ENCODE data around the gene GPR137. TPM values are rescaled to one million over a fixed set of nuclear protein-coding genes. Genes with fewer than 3 reads are reported as not detected.

GPR137 gene
- polyA plus RNA-seq, 3 donors = 7.8 to 21.0 (median 9.3) TPM

- Histone ChIP-seq H2AFZ (ENCODE audit: insufficient read depth, low read depth, low read length, poor library complexity, severe bottlenecking) (no peak overlapping the region), H4K20me1 (ENCODE audit: insufficient read depth, low read length) (no peaks in the 10 kb centered on the region), H3K36me3 (replicated peaks in 1 of 2; ENCODE audit: control insufficient read depth in 1 of 2, insufficient read depth in 2 of 2, low read length in 2 of 2) (peaks cover 4 to 25% of the 10 kb centered on the region in 2 donors), H3K4me1 (ENCODE audit: control insufficient read depth in 1 of 2, insufficient read depth in 2 of 2, low read length in 2 of 2) (peaks cover 3 to 6% of the 10 kb centered on the region in 2 donors), H3K9me3 (replicated peaks in 1 of 2; ENCODE audit: control insufficient read depth in 1 of 2, insufficient read depth in 1 of 2, low read length in 2 of 2) (no peaks in the 10 kb centered on the region), H3K4me3 (replicated peaks in 1 of 3; ENCODE audit: low read depth in 2 of 3, low read length in 3 of 3) (no peak overlapping the region), H3K4me2 (replicated peaks; ENCODE audit: extremely low read depth, low read length, poor library complexity, severe bottlenecking) (no peak overlapping the region), H3K27ac (ENCODE audit: low read depth in 1 of 2, low read length in 2 of 2) (no peak overlapping the region), H3K79me2 (ENCODE audit: insufficient read depth, low read length) (no peaks in the 10 kb centered on the region), H3K27me3 (ENCODE audit: control insufficient read depth in 2 of 2, insufficient read depth in 2 of 2, low read length in 2 of 2) (no peaks in the 10 kb centered on the region), H3K9ac (ENCODE audit: insufficient read depth, low read length, poor library complexity, severe bottlenecking) (no peak overlapping the region)
- peaks cover 10% of the 10 kb centered on the region for H3K4me1 Mint-ChIP-seq
- intact Hi-C loops (cut with micrococcal nuclease) = no loop called here
- no peak for TF ChIP-seq CTCF (IDR thresholded peaks at IDR 0.05)
- peaks cover 0 to 1% (median 0%) of the 10 kb centered on the region in 3 donors for H3K27me3 Mint-ChIP-seq (ENCODE audit: low read depth in 3 of 3)
- no peak overlapping the region for H3K4me3 Mint-ChIP-seq
- H3K36me3 Mint-ChIP-seq = peaks cover 27 to 43% of the 10 kb centered on the region in 2 donors
- peak overlapping the region in 1 of 7 donors; percentile 39 for H3K27ac Mint-ChIP-seq
- WGBS (ENCODE audit: insufficient coverage) = 98% methylated on average over 7 of the region's 8 CpGs
- no peaks in the 10 kb centered on the region for H3K9me3 Mint-ChIP-seq
- no peak for DNase-seq
These were observed 7.0 kb upstream of the GPR137 start for GRCh38 chr11:64278576-64279190.

- peaks cover 4 to 17% of the 10 kb centered on the region in 2 donors for H3K36me3 ChIP-seq (replicated peaks in 1 of 2; ENCODE audit: control insufficient read depth in 1 of 2, insufficient read depth in 2 of 2, low read length in 2 of 2)
- intact Hi-C loops (cut with micrococcal nuclease) = no loop called here
- Mint-ChIP-seq H3K27ac (no peak overlapping the region), H3K36me3 (peaks cover 20 to 29% of the 10 kb centered on the region in 2 donors), H3K9me3 (no peaks in the 10 kb centered on the region), H3K4me3 (no peak overlapping the region), H3K27me3 (ENCODE audit: low read depth in 3 of 3) (peaks cover 0 to 1% (median 1%) of the 10 kb centered on the region in 3 donors), H3K4me1 (peaks cover 24% of the 10 kb centered on the region)
- DNase-seq = no peak
- no peak for TF ChIP-seq CTCF (IDR thresholded peaks at IDR 0.05)
- H3K4me1 ChIP-seq (ENCODE audit: control insufficient read depth in 1 of 2, insufficient read depth in 2 of 2, low read length in 2 of 2) = peaks cover 20 to 24% of the 10 kb centered on the region in 2 donors
- peaks cover 5% of the 10 kb centered on the region for H3K79me2 ChIP-seq (ENCODE audit: insufficient read depth, low read length)
- WGBS (ENCODE audit: insufficient coverage) = 96% methylated on average over 18 of the region's 22 CpGs
- H3K27ac ChIP-seq (ENCODE audit: low read depth in 1 of 2, low read length in 2 of 2) = no peak overlapping the region
- no peaks in the 10 kb centered on the region for H3K27me3 ChIP-seq (ENCODE audit: control insufficient read depth in 2 of 2, insufficient read depth in 2 of 2, low read length in 2 of 2)
- H3K9ac ChIP-seq (ENCODE audit: insufficient read depth, low read length, poor library complexity, severe bottlenecking) = no peak overlapping the region
- H3K4me2 ChIP-seq (replicated peaks; ENCODE audit: extremely low read depth, low read length, poor library complexity, severe bottlenecking) = no peak overlapping the region
- H2AFZ ChIP-seq (ENCODE audit: insufficient read depth, low read depth, low read length, poor library complexity, severe bottlenecking) = no peak overlapping the region
- no peak overlapping the region for H3K4me3 ChIP-seq (replicated peaks in 1 of 3; ENCODE audit: low read depth in 2 of 3, low read length in 3 of 3)
- no peaks in the 10 kb centered on the region for H4K20me1 ChIP-seq (ENCODE audit: insufficient read depth, low read length)
- H3K9me3 ChIP-seq (replicated peaks in 1 of 2; ENCODE audit: control insufficient read depth in 1 of 2, insufficient read depth in 1 of 2, low read length in 2 of 2) = no peaks in the 10 kb centered on the region
These were observed 3.5 kb upstream of the GPR137 start for GRCh38 chr11:64281957-64282770.
